ENCODE results near the gene GLB1L3.
"Not testable (repeated sequence)": the region's sequence is repeated elsewhere in the genome, so short reads cannot be mapped to it uniquely, and the experiment has no call there.

Gene GLB1L3

GRCh38 chr11:134276396-134277182 lies 410 bp downstream of the GLB1L3 start:
- no peak for DNase-seq

GRCh38 chr11:134277183-134278001 lies 1.2 kb downstream of the GLB1L3 start:
- no peak for DNase-seq

- no peak for DNase-seq
Measured at GRCh38 chr11:134278356-134278755, 2.2 kb downstream of the GLB1L3 start.

GRCh38 chr11:134281635-134282034 lies 5.5 kb downstream of the GLB1L3 start:
- DNase-seq, result not testable (repeated sequence)

GRCh38 chr11:134282121-134283045 lies 6.2 kb downstream of the GLB1L3 start:
- no peak for DNase-seq

GRCh38 chr11:134283461-134284230 lies 7.5 kb downstream of the GLB1L3 start:
- no peak for DNase-seq

GRCh38 chr11:134284349-134284748 lies 8.2 kb downstream of the GLB1L3 start:
- not testable (repeated sequence) for DNase-seq

- no peak for DNase-seq
Measured at GRCh38 chr11:134287561-134287960, 11.4 kb downstream of the GLB1L3 start.

- DNase-seq, result no peak
Measured at GRCh38 chr11:134288486-134288885, 12.3 kb downstream of the GLB1L3 start.

- DNase-seq, result no peak
Measured at GRCh38 chr11:134289167-134289566, 13.0 kb downstream of the GLB1L3 start.

- DNase-seq, result no peak
Measured at GRCh38 chr11:134289789-134290188, 13.6 kb downstream of the GLB1L3 start.

GRCh38 chr11:134290646-134291045 lies 14.5 kb downstream of the GLB1L3 start:
- DNase-seq, result no peak

GRCh38 chr11:134291196-134291595 lies 15.0 kb downstream of the GLB1L3 start:
- no peak for DNase-seq

- no peak for DNase-seq
Measured at GRCh38 chr11:134292661-134293060, 16.5 kb downstream of the GLB1L3 start.

GRCh38 chr11:134293119-134294113 lies 17.2 kb downstream of the GLB1L3 start:
- DNase-seq, result no peak

GRCh38 chr11:134294664-134295063 lies 18.5 kb downstream of the GLB1L3 start:
- no peak for DNase-seq

- DNase-seq, result no peak
Measured at GRCh38 chr11:134312223-134312622, 36.0 kb downstream of the GLB1L3 start.

GRCh38 chr11:134312807-134313206 lies 36.6 kb downstream of the GLB1L3 start:
- DNase-seq, result no peak

- no peak for DNase-seq
Measured at GRCh38 chr11:134313379-134313778, 37.2 kb downstream of the GLB1L3 start.

- DNase-seq, result no peak
Measured at GRCh38 chr11:134313821-134314607, 37.8 kb downstream of the GLB1L3 start.
